Measurements from ENCODE around the gene FREY1.
"Not testable (repeated sequence)": the region's sequence is repeated elsewhere in the genome, so short reads cannot be mapped to it uniquely, and the experiment has no call there.

The FREY1 gene

DNA sequence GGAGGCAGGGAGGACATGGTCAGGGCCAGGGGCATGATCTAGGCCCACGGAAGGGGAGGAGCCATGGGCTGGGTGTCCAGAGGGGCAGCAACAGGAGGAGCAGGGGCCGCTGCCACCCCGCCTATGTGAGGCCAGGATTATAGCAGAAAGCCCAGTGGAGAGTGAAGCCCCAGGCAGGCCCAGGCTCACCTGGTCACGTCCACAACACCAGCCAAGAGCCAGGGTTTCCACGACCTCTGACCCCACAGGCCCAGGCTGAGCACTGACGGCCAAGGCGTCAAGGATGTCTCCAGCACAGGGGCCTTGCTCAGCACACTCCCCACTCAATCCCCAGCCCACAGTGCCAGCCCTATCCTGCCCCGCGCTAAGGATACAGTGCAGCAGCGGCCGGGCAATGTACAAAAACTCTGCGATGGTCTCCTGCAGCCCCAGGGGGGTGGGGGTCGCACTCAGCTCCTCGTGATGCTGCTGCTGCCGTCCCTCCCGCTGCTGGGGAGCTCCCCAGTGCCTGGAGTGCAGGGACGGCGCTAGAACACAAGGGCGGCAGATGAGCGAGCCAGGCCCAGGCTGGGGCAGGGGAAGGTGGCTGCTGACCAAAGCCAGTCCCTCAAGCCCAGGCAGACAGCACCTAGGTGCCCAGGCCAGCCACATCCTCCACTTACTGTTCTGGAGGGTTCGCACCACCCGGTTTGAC, 7.0 kb upstream of the FREY1 start:
- no peak for DNase-seq (ENCODE audit: low spot score)

DNA sequence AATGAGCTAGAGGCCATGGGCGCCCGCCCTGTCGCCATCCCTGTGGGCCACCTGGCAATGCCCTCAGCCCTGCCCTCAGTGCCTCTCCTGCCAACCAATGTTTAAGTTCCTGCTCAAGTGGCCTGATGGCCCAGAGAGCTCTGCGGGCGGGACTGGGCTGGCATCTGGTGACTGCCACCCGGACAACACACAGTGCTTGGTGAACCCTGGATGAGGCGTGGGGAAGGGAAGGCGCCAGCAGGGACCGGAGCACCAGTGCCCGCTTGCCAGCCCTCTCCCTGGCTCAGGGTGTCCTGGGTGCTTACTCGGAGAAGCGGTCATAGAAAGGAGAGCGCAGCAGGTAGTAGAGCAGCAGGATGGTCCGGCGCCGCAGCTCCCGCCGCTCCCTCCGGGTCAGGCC, 6.4 kb upstream of the FREY1 start:
- DNase-seq (ENCODE audit: low spot score): no peak

DNA sequence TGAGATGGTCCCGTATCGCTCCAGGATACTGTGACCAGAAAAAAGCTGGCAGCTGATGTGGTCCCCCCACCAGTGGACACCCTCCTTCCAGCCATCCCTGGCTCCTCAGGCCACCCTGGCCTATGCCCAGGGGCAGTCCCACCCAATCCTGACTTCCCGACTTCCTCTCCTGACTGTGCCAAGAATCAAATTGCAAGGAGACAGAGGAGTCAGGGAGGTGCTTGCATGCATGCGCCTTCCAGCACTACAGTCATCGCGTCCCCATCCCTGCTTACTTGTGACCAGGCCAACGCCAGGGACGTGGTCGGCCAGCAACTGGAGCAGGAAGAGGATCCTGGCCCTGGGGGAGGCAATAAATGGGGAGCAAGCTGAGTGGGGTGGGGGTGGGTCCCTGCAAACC, 3.6 kb upstream of the FREY1 start:
- no peak for DNase-seq (ENCODE audit: low spot score)

DNA sequence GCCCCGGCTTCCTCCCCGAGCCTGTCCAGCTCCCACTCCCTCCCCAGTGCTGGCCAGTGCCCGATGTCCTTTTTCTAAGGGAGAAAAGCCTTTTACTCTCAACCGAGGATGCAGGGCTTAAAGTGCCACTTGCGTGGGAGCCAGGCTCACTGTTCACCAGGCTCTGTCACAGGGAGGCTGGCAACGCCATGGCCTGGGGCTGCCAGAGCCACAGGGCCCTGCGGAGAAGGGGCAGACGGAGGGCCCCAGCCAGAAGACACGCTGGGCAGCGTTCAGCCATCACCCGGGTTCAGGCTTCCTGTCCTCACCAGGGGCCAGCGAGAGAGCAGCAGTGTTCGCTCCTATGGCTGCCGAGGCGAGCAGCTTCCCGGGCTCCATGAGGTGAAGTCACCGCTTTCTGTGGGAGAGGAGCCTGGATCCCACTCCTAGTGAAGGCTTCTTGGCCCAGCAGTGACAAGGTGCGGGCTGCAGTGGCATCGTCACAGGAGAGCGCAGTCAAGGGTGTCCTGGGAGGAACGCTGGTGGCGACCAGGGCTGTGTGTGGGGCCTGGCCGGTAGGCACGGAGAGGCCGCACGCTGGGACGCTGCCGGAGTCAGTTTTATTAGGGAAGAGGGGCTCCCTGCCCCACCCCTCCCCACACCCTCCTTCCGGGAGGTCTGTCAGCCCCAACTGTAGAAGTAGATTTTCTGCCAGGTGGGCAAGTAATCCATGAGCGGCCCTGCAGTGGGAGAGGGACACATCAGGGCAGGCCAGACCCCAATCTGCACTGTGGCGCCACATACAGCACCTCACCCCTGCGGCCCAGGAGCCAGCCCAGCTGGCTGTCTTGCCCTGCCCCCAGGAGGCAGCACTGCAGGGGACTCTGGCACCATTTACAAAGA, 2.8 kb upstream of the FREY1 start:
- DNase-seq (ENCODE audit: low spot score): no peak

DNA sequence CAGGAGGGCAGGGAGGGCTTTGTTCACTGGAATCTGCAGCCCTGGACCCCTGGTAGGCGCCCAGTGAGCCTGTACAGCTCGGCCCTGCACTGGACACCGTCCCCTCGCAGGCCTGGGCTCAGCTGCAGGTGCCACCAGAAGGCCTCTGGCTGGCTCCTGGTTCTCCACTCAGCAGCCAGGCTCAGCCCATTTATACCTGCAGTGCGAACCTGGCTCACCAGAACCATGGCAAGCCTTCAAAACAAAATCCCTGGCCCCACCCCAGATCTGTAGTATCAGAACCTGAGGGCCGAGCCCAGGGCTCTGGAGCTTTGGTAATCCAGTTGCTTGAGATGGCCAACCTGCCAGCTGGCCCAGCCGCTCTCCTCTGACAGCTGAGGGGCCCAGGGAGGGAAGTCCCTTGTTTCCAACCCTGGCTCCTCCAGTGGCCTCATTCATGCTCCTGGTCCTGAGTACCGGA, 870 bp upstream of the FREY1 start:
- no peak for DNase-seq (ENCODE audit: low spot score)

DNA sequence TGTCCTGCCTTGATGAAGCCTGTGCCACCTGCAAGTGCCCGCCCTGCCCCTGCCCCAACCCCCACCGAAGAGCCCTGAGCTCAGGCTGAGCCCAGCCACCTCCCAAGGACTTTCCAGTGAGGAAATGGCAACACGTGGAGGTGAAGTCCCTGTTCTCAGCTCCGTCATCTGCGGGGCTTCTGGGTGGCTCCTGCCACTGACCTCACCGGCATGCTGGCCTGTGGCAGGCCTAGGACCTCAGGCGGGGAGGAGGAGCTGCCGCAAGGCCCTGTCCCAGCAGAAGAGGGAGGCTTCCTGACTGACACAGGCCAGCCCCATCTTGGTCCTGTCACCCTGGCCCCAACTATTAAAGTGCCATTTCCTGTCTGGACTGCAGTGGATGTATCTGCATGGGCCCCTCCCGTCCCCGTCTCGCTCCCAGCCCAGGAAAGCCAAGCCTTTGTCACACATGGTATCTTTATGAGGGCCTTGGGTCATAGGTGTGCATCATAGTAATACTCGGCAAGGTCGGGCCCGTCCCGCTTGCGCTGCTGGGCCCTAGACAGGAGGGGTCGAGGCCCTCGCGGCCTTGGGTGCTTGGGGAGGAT, 882 bp downstream of the FREY1 start:
- DNase-seq (ENCODE audit: low spot score): no peak

DNA sequence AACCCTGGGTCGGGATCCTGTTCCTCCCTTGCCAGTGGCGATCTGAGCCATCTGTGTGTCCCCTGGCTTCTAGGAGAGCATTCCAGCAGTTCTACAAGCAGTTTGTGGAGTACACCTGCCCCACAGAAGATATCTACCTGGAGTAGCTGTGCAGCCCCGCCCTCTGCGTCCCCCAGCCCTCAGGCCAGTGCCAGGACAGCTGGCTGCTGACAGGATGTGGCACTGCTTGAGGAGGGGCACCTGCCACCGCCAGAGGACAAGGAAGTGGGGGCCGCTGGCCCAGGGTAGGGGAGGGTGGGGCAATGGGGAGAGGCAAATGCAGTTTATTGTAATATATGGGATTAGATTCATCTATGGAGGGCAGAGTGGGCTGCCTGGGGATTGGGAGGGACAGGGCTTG, 1.5 kb downstream of the FREY1 start:
- DNase-seq (ENCODE audit: low spot score): not testable (repeated sequence)

DNA sequence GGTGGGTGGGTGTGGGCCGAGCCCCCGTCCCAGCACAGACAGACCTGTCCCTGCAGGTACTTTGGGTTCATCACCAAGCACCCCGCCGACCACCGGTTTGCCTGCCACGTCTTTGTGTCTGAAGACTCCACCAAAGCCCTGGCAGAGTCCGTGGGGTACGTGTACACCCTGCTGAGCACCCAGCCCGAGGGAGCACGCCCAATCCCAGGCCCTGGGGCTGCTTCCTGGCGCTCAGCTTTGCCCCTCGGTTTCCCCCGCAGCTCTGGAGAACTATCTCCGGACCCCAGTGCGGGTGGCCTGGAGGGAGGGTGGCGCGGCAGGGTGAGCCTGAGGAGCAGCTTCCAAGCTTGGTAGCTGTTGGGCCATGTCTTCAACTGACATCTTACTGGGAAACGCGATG, 2.0 kb downstream of the FREY1 start:
- DNase-seq (ENCODE audit: low spot score): no peak

DNA sequence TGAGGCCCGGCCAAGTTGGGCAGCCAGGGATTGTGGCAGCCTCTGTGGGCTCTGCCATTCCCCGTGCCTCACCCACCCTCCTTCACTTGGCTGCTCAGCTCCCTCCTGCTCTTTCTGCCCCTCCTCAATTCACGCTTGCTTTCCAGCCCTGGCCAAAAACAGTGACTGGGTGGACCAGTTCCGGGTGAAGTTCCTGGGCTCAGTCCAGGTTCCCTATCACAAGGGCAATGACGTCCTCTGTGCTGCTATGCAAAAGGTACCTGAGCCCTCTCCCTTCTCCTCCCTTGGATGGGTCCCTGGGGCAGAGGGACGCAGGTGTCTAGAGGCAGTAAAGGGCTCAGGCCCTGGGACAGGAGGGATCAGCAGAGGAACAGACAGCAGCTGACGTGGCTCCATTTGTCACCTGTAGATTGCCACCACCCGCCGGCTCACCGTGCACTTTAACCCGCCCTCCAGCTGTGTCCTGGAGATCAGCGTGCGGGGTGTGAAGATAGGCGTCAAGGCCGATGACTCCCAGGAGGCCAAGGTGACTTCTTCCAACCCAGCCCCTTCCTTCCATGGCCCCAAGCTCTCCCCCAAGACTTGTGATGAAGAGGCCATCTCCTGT, 2.7 kb downstream of the FREY1 start:
- DNase-seq (ENCODE audit: low spot score): no peak

DNA sequence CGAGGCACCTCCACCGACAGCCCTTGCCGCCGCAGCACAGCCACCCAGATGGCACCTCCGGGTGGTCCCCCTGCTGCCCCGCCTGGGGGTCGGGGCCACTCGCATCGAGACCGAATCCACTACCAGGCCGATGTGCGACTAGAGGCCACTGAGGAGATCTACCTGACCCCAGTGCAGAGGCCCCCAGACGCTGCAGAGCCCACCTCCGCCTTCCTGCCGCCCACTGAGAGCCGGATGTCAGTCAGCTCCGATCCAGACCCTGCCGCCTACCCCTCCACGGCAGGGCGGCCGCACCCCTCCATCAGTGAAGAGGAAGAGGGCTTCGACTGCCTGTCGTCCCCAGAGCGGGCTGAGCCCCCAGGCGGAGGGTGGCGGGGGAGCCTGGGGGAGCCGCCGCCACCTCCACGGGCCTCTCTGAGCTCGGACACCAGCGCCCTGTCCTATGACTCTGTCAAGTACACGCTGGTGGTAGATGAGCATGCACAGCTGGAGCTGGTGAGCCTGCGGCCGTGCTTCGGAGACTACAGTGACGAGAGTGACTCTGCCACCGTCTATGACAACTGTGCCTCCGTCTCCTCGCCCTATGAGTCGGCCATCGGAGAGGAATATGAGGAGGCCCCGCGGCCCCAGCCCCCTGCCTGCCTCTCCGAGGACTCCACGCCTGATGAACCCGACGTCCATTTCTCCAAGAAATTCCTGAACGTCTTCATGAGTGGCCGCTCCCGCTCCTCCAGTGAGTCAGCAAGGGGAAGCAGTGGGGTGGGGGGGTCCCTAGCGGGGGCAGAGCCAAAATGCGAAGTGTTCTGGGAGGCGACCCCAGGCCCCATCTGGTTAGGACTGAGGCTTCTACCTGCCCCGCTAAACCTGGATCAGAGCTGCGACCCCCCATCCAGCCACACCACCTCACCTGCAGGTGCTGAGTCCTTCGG, 4.4 kb downstream of the FREY1 start:
- DNase-seq (ENCODE audit: low spot score): no peak

DNA sequence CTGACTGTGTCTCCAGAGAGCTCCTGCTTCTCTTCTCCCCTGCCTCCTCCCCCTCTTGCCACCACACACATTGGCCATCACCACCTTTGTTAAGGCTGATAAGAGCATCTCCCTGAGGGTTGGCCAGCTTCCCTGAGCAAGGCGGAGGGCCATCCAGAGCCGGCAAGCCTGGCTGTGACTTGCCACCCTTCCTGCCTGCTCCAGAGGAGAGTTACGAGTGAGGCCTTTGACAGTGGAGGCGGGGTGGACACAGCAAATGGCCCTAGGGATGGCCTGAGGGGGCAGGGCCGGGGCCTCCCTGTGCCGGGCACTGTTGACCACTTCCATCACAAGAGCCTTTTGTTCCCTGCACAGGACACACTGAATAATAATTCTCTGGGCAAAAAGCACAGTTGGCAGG, 5.4 kb downstream of the FREY1 start:
- peak; percentile 93 for DNase-seq (ENCODE audit: low spot score)

DNA sequence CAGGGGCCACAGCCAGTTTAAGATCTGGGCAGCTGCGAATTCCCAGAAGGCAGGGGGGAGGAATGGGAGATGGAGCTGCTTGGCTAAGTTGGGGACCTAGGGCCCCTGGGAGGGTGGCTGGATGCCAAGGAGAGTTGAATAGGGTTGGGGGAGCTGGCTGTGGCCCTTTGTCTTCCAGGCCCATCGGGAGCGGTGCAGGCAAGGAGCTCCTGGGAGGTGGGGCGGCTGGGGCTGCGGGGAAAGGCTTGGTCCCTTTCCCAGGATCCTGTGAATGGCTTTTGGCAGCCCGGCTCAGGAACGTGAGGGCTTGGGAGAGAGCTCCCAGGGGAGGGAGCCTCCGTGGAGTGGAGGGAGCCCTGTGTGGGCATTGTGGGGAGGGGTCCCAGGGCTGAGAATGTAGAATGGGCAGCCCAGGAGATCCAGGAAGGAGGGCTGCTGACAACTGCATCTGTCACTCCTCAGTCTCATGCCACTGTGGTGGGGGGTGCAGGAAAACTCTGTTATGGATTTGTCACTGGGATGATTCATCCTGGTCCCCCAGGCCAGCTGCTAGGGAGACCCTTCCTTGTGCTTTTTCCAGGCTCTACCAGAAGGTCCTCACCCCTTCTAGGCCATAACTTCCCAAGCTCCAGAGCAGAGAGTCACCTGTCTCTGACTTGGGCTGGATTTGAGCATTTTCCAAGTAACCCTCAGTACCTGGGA, 6.0 kb downstream of the FREY1 start:
- DNase-seq (ENCODE audit: low spot score): peak; percentile 68

DNA sequence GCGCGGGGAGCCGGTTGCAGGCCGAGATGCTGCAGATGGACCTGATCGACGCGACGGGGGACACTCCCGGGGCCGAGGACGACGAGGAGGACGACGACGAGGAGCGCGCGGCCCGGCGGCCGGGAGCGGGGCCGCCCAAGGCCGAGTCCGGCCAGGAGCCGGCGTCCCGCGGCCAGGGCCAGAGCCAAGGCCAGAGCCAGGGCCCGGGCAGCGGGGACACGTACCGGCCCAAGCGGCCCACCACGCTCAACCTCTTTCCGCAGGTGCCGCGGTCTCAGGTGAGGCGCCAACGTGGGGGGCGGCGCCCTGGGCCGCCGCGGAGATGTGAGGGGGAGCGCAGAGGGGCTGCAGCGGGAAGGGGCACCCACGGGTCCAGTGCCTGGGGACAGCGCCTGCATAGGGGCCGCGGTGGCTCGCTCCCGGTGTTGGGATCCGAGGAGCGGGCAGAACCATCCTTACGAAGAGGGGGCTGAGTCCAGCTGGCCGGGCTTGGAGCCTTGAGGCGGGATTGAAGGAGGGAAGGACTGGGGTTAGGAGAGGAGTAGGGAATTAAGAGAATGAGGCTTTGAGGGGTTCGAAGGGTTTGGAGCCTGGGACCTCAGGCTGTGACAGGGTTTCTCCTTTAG, 6.8 kb downstream of the FREY1 start:
- not testable (repeated sequence) for DNase-seq (ENCODE audit: low spot score)

DNA sequence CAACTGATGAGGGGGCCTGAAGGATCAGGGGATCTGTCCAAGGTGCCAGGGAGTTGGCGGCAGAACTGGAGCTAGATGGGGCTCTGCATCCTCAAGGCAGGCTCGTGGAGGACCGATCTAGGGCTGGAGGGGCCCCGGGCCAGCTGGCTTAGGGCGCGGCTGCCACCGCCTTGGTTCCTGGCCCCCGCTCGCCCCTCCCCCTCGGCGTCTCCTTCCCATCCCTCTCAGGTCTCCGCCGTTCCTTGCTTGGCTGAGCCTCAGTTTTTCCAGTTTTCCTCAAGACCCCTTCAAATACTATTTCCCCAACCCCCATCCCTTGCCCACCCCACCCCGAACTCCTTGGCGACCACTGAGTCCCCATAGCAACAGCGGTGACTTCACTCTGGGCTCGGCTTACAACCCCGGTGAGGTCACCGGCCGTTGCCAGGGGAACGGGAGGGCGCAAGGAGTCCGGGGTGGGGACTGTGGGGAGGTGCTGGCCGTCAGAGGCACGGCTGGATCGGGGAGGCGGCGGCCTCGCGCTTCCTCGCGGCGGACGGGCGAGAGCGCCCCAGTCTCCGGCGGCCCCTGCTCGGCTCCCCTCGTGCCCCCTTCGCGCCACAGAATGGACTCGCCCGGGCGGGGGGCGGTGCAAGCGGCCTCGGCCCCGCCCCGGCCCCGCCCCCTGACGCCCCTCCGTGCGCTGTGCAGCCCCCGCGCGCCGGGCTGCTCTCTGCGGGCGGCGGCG, 7.5 kb downstream of the FREY1 start:
- peak; percentile 94 for DNase-seq (ENCODE audit: low spot score)

DNA sequence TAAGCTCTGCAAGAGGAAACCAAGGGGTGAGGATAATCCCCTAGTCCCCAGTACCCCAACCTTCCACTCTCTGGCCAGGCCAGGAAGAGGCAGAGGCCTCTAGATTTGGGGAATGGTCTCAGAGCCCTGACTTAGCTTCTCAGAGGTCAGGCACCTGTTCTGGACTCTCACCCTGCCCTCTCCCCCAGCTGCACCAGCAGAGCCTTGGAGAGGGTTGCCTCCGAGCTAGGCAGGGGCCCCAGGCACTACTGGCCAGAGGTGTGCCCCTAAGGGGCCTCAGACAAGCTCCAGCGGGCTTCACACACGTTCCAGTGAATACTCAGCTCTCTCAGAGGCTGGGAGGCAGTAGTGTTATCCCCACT, 8.0 kb downstream of the FREY1 start:
- no peak for DNase-seq (ENCODE audit: low spot score)

DNA sequence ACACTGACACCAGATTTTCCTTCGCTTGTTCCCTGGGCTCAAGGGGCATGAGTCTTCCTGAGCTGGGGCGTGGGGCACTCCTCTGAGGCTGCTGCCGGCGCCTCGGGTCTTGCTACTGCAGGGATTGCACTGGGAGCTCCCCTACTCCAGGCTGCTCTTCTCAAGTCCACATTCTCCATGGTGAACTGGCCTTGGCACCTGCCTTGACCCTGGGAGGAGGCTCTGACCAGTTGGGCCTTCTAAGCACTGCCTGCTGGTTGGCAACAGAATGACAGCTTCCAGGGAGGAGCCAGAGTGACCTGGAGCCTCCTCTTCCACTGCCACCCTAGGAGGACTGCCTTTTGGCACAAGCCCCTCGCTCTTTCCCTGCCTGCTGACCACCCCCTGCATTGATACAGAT, 9.5 kb downstream of the FREY1 start:
- DNase-seq (ENCODE audit: low spot score): no peak

DNA sequence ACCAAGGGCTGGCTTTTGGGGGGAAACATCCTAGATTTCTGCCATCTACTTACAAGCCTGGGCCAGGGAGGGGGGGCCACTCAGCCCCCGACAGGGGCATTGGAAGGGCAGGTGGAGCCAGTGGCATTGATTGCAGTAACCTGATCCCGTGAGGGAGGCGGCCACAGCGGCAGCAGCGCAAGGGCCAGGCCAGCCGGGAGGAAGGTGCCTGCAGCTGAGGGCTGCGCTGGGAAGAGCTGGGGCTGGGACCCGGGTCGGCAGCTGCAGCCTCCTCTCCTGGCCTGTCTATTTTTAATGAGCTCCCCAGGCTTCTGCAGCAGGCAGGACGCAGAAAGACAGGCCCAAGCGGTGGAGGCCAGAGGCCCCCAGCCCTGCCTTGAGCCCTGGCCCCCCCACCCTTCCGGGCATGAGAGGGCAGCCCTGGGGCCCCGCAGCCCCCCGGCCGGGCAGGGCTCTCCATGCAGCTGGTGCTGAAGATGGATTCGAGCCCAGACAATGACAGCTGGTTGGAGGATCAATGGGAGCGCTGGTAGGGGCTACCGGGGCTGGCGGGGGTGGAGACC, 10.6 kb downstream of the FREY1 start:
- no peak for DNase-seq (ENCODE audit: low spot score)

DNA sequence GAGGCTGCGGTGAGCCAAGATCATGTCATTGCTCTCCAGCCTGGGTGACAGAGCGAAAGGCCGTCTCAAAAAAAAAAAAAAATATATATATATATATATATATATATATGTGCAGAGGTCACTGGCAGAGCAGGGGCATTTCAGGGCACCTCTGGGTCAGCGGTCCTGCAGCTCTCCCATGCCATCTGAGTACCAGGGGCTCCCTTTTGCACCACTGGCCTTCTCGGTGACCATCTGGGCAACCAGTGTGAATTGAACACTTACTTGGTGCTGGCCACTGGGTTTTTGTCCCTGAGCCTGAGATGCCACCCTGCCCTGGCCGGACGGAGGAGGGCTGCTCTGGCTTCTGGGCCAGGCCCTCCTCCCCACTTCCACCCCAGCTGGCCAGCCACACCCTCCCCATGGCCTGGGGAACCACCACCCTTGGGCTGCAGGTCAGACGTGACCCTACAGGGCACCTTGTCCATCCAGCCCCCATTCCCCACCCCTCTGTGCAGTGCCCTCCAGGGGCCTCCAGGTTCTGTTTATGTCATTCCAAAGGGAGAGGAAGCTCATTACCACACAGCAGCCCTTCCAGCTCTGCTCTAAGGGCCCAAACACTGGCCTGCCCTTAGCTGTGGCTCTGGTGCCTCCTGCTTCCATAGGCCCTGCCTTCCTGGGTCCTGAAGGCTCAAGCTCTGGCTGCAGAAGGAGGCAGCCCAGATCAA, 11.4 kb downstream of the FREY1 start:
- no peak for DNase-seq (ENCODE audit: low spot score)
